ENCODE measurements around the gene MAPK4.

- TF ChIP-seq GATA3 (IDR thresholded peaks at IDR 0.05; ENCODE audit: low read depth, low read length) (no peak), GATA2 (IDR thresholded peaks at IDR 0.05; ENCODE audit: low read depth, low read length) (no peak)
These were observed 123.0 kb downstream of the MAPK4 start for GRCh38 chr18:50682852-50683251.

All from SH-SY5Y (cell line).